Esophagus mucosa (tissue), 1 donor: ENCODE measurements around the gene HOTAIR. TPM values are rescaled to one million over a fixed set of nuclear protein-coding genes. Genes with fewer than 3 reads are reported as not detected.

Source experiments
- total RNA-seq: library from RNA; stranded (reverse); gene quantifications from one replicate; pipeline ENCODE4 v1.2.4, GENCODE V29; 2023
- donor health status: DM: yes; HTN: yes; CAD: no.

HOTAIR gene
- total RNA-seq, 1 donor from 2014 or later, result not detected

Other genes starting within 250 kb of the HOTAIR start
- gene CALCOCO1, start 247.5 kb downstream of the HOTAIR start, total RNA-seq, result 34.6 TPM
- gene CISTR, start 223.0 kb downstream of the HOTAIR start, total RNA-seq, result not detected
- gene HOXC13, start 36.1 kb downstream of the HOTAIR start, total RNA-seq, result 0.52 TPM
- gene HOXC12, start 20.1 kb downstream of the HOTAIR start, total RNA-seq, result not detected
- gene HOXC11, start 1.8 kb downstream of the HOTAIR start, total RNA-seq, result 0.08 TPM
- 0.64 TPM for gene HOXC10, start 10.2 kb upstream of the HOTAIR start, total RNA-seq
- 1.2 TPM for gene HOXC9, start 25.2 kb upstream of the HOTAIR start, total RNA-seq
- gene HOXC8, start 34.0 kb upstream of the HOTAIR start, total RNA-seq, result 0.48 TPM
- 1.6 TPM for gene HOXC6, start 53.5 kb upstream of the HOTAIR start, total RNA-seq
- 0.60 TPM for gene HOXC5, start 58.1 kb upstream of the HOTAIR start, total RNA-seq
- 5.1 TPM for gene HOXC4, start 78.9 kb upstream of the HOTAIR start, total RNA-seq
- 35.2 TPM for gene SMUG1, start 214.0 kb upstream of the HOTAIR start, total RNA-seq